GM19328 (cell line): ENCODE data around the gene ZSCAN23.

ENCODE experiments used
- ATAC-seq: cut with Tn5 transposase; IDR thresholded peaks from one replicate; pipeline ENCODE4 v1.9.1; 2021; ENCODE audit warnings: mild to moderate bottlenecking, moderate library complexity; ENCODE audit not compliant: unreplicated experiment

The ZSCAN23 gene

GRCh38 chr6:28383235-28384142 lies 59.8 kb downstream of the ZSCAN23 start:
- ATAC-seq: peak; percentile 91
